GM23248 (cell line): ENCODE data around the gene CORO7. TPM values are rescaled to one million over a fixed set of nuclear protein-coding genes. Genes with fewer than 3 reads are reported as not detected.

Source experiments
- DNase-seq: peaks from one replicate; pipeline ENCODE4 v3.0.0-alpha.2; 2015
- H2AFZ ChIP-seq: fragments of 200-600 bp; sonication (generic); 2 replicates; pipeline ENCODE4 v1.6.1; 2016; ENCODE audit warnings: antibody characterized with exemption
- H3F3A ChIP-seq: fragments of 200-600 bp; sonication (generic); 2 replicates; pipeline ENCODE4 v1.6.1; 2016; ENCODE audit warnings: mild to moderate bottlenecking, antibody characterized with exemption, mixed run types; ENCODE audit not compliant: insufficient read depth
- H3K27ac ChIP-seq: fragments of 200-600 bp; sonication (generic); 2 replicates; pipeline ENCODE4 v1.5.1; 2016; ENCODE audit warnings: mild to moderate bottlenecking
- H3K27me3 ChIP-seq: fragments of 200-600 bp; sonication (generic); replicated peaks from 2 replicates; pipeline ENCODE4 v1.6.1; 2016; ENCODE audit warnings: mild to moderate bottlenecking; ENCODE audit not compliant: insufficient read depth
- H3K36me3 ChIP-seq: fragments of 200-600 bp; sonication (generic); 2 replicates; pipeline ENCODE4 v1.6.1; 2016; ENCODE audit warnings: low read depth, mild to moderate bottlenecking
- H3K4me1 ChIP-seq: fragments of 200-600 bp; sonication (generic); 2 replicates; pipeline ENCODE4 v1.6.1; 2016; ENCODE audit warnings: mild to moderate bottlenecking; ENCODE audit not compliant: insufficient read depth
- H3K4me2 ChIP-seq: fragments of 200-600 bp; sonication (generic); one replicate; pipeline ENCODE4 v1.6.1; 2016; ENCODE audit warnings: mild to moderate bottlenecking; ENCODE audit not compliant: unreplicated experiment
- H3K4me3 ChIP-seq: fragments of 200-600 bp; sonication (generic); 2 replicates; pipeline ENCODE4 v1.5.1; 2016; ENCODE audit warnings: mild to moderate bottlenecking
- H3K79me2 ChIP-seq: fragments of 200-600 bp; sonication (generic); 2 replicates; pipeline ENCODE4 v1.6.1; 2016; ENCODE audit warnings: mild to moderate bottlenecking; ENCODE audit not compliant: insufficient read depth
- H3K9ac ChIP-seq: fragments of 200-600 bp; sonication (generic); 2 replicates; pipeline ENCODE4 v1.6.1; 2016; ENCODE audit warnings: mild to moderate bottlenecking
- H3K9me2 ChIP-seq: fragments of 200-600 bp; sonication (generic); 2 replicates; pipeline ENCODE4 v1.6.1; 2016; ENCODE audit warnings: mixed run types, mild to moderate bottlenecking, moderate library complexity; ENCODE audit not compliant: insufficient read depth
- H3K9me3 ChIP-seq: fragments of 200-600 bp; sonication (generic); one replicate; pipeline ENCODE4 v1.6.1; 2017; ENCODE audit warnings: low read depth
- H4K20me1 ChIP-seq: fragments of 200-600 bp; sonication (generic); 2 replicates; pipeline ENCODE4 v1.6.0; 2016; ENCODE audit not compliant: insufficient read depth
- EZH2 ChIP-seq: fragments of 200-600 bp; sonication (generic); IDR thresholded peaks from 2 replicates; pipeline ENCODE4 v1.6.1; 2018; ENCODE audit warnings: antibody characterized with exemption, mild to moderate bottlenecking; ENCODE audit not compliant: insufficient read depth, poor library complexity, severe bottlenecking
- EZH2phosphoT487 ChIP-seq: fragments of 200-600 bp; sonication (generic); IDR thresholded peaks from 2 replicates; pipeline ENCODE4 v1.6.1; 2018; ENCODE audit warnings: antibody characterized with exemption, moderate library complexity, mild to moderate bottlenecking, low read depth; ENCODE audit not compliant: insufficient read depth
- WGBS, 2 experiments: methylation state at CpG; one replicate each; pipeline ENCODE4 v1.1.6; 2015 to 2017; ENCODE audit warnings: low lambda C conversion rate in 2 of 2, low coverage in 1 of 2; ENCODE audit errors: missing lambda C conversion rate in 2 of 2; 5-methylcytosine and 5-hydroxymethylcytosine counted together
- in situ Hi-C: fragments of 300-500 bp; cut with MboI; formaldehyde crosslinking; loops from 2 replicates; pipeline ENCODE4 v1.15.0; 2020
- polyA plus RNA-seq: library from polyadenylated mRNA; unstranded; fragments of >200 nt; fragmentation: Nextera tagmentation; extraction: Ambion mirVana; gene quantifications from 2 replicates; pipeline ENCODE4 v1.2.1, GENCODE V29; 2016
- total RNA-seq: library from RNA; depleted of rRNA; stranded (reverse); fragments of >200 nt; shearing (Covaris generic); gene quantifications from 2 replicates; pipeline ENCODE4 v1.2.3, GENCODE V29; 2014

Gene CORO7
- total and polyA plus RNA-seq, 2 experiments from 2014 or later, result 7.3 to 13.2 TPM

DNA sequence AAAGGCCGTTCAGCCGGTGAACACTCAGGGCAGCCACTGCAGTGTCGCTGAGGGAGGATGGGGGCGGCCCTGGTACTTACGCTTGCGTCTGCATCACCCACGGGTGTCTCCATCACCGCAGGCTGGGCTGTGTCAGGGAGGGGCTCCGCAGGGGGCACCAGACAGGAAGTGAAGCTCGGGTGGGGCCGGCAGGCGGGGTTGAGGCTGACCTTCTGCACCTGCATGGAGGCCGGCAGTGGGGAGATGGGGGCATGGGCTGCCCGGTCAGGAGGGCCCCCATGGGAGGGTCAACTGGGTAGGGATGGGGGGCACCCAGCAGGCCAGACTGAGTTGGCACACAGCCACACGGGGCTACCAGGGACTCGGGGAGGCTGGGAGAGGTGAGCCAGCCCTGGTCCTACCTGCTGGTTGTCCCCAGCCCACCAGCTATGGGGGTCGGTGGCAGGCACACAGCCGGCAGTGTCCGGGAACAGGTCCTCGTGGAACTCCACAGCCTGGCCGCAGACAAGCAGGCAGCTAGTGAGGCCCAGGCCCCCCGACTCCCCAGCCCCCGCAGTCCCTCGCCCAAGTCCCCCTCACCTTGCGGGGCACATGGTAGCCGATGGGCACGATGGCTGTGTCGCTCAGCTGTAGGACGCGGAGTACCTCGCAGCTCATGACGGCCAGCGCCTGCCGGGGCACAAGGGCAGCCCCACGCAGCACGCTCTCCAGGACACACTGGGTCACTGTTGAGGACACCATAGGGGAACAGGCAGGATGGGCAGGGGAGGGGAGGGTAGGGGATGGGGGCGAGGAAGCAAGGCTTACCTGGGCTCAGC lies 52.0 kb downstream of the CORO7 start:
- H3K9ac ChIP-seq, result no peak overlapping the region
- no peaks in the 10 kb centered on the region for H3K9me2 ChIP-seq
- H3K9me3 ChIP-seq, result no peaks in the 10 kb centered on the region
- peaks cover 9% of the 10 kb centered on the region for H3K4me1 ChIP-seq
- no peaks in the 10 kb centered on the region for H3K36me3 ChIP-seq
- DNase-seq, result no peak
- H2AFZ ChIP-seq, result no peak overlapping the region
- H3K4me2 ChIP-seq, result no peak overlapping the region
- no peaks in the 10 kb centered on the region for H3K79me2 ChIP-seq
- 90 to 97% methylated on average over 19 to 36 of the region's 37 CpGs for WGBS, 2 experiments
- no peak overlapping the region for H3K4me3 ChIP-seq
- H3K27ac ChIP-seq, result no peak overlapping the region
- in situ Hi-C loops, result no loop called here
- TF ChIP-seq EZH2 (no peak), EZH2phosphoT487 (no peak)
- no peaks in the 10 kb centered on the region for H4K20me1 ChIP-seq
- no peaks in the 10 kb centered on the region for H3K27me3 ChIP-seq
- H3F3A ChIP-seq, result 0 out of 2 replicates have a peak, but pooled peaks cover 4% of the 10 kb centered on the region

DNA sequence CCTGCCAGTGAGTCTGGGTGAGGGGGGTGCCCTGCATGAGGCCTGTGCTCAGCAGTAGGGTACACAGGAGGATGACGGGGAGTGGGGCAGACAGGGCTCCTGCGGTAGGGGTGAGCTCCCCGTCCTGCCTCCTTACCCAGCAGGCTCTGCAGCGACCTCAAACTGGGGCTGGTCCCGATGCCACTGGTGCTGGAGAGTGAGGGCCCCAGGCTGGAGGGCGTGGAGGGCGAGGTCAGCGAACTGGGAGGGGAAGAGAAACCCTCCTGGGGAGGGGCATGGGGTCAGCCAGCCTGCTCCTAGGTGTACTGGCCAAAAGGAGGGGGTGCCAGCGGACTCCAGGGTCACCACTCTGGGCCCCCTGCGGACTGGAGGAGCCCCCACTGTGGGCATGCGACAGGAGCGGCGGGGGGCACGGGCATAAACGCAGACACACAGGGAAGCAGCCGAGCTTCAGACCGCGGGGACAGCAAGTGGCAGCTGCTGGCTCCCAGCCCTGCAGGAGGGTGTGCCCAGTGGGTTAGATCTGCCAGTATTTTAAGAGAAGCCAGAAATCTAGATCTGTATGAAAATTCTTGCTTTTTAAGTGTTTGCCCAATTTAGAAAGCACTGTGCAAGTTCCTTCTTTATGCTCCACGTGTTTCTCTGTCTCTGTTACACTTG lies 53.8 kb downstream of the CORO7 start:
- no peak for TF ChIP-seq EZH2phosphoT487
- no peak for TF ChIP-seq EZH2
- in situ Hi-C loops, result no loop called here

DNA sequence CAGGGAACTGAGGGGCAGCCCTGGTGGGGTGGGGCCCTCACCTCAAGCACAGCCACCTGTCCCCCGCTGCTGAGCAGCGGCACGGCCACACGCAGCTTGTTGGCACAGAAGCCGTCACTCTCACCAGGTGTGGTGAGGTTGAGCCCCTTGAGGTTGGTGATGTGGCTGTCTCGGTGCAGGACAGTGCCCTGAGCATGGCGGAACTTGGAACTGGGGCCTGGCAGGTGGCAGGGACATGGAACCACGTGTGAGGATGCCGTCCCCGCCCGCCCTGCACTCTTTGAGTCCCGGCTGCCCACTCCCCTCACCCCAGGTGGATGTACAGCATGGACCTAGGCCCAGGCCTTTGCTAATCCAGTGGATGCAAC lies 54.5 kb downstream of the CORO7 start:
- DNase-seq, result no peak
- H3K4me3 ChIP-seq, result no peak overlapping the region
- H3K9me3 ChIP-seq, result no peaks in the 10 kb centered on the region
- H3K27ac ChIP-seq, result no peak overlapping the region
- H3K36me3 ChIP-seq, result no peaks in the 10 kb centered on the region
- H3K27me3 ChIP-seq, result no peaks in the 10 kb centered on the region
- no peaks in the 10 kb centered on the region for H3K4me1 ChIP-seq
- no peaks in the 10 kb centered on the region for H3F3A ChIP-seq
- WGBS, 2 experiments, result 90 to 91% methylated on average over 11 to 12 of the region's 12 CpGs
- no peak overlapping the region for H3K4me2 ChIP-seq
- no peak for TF ChIP-seq EZH2
- no peak for TF ChIP-seq EZH2phosphoT487
- H3K9ac ChIP-seq, result no peak overlapping the region
- H4K20me1 ChIP-seq, result no peaks in the 10 kb centered on the region
- no peaks in the 10 kb centered on the region for H3K79me2 ChIP-seq
- in situ Hi-C loops, result no loop called here
- H2AFZ ChIP-seq, result no peak overlapping the region
- H3K9me2 ChIP-seq, result no peaks in the 10 kb centered on the region

More for the DNA sequence above, 53.8 kb downstream of the CORO7 start:
- no peaks in the 10 kb centered on the region for H3K9me2 ChIP-seq
- no peak overlapping the region for H3K27ac ChIP-seq
- H3K4me2 ChIP-seq, result no peak overlapping the region
- H3K79me2 ChIP-seq, result no peaks in the 10 kb centered on the region
- no peak overlapping the region for H2AFZ ChIP-seq
- no peak overlapping the region for H3K4me3 ChIP-seq
- H3K27me3 ChIP-seq, result no peaks in the 10 kb centered on the region
- no peak for DNase-seq
- no peak overlapping the region for H3K9ac ChIP-seq
- no peaks in the 10 kb centered on the region for H3F3A ChIP-seq
- no peaks in the 10 kb centered on the region for H3K9me3 ChIP-seq
- no peaks in the 10 kb centered on the region for H4K20me1 ChIP-seq
- H3K4me1 ChIP-seq, result no peaks in the 10 kb centered on the region
- 75 to 79% methylated on average over 18 to 19 of the region's 19 CpGs for WGBS, 2 experiments
- H3K36me3 ChIP-seq, result no peaks in the 10 kb centered on the region

DNA sequence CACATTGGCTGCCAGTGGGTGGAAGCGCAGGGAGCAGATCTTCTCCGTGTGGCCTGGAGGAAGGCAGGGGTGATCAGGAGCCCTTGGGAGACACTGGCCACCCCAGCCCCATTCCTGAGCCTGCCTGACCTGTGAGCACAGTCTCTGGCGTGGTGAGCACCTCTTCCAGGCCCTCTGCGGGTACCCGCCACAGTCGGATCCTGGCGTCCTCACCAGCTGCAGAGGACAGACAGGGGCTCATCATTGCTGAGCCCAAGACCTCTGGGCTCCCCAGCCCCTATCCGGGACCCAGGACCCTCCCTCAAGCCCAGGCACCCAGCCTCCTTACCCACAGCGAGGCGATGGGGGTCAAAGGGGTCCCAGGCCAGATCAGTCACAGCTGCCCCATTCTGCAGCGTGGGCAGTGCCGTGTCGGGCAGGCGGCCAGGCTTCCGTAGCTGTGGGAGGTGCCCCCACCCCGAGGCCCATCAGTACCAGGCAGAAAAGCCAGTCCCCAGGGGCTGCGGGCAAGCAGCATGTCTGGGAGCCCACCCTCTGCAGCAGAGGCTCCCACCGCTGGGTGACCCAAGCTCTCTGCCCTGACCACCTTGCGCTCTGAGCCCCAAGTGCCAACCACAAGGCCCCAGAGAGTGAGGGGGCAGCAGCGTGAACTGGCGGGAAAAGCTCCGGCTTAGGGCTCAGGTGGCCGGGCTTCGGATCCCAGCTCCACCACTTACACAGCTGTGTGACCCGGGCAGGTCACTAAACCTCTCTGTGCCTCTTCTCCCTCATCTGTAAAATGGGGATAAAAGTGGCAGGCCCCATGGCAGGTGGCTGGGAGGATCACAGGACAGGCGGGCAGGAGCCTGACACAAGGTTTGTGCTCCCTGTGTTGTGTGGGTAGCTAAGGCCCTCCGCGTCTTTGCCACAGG lies 55.1 kb downstream of the CORO7 start:
- H3F3A ChIP-seq, result no peaks in the 10 kb centered on the region
- H2AFZ ChIP-seq, result no peak overlapping the region
- no peaks in the 10 kb centered on the region for H3K27me3 ChIP-seq
- no peaks in the 10 kb centered on the region for H3K36me3 ChIP-seq
- no peak overlapping the region for H3K4me3 ChIP-seq
- TF ChIP-seq EZH2phosphoT487, result no peak
- no peaks in the 10 kb centered on the region for H3K79me2 ChIP-seq
- DNase-seq, result no peak
- no peaks in the 10 kb centered on the region for H3K4me1 ChIP-seq
- no peaks in the 10 kb centered on the region for H3K9me3 ChIP-seq
- 96 to 99% methylated on average over 26 of the region's 28 CpGs for WGBS, 2 experiments
- H3K9ac ChIP-seq, result no peak overlapping the region
- in situ Hi-C loops, result no loop called here
- H4K20me1 ChIP-seq, result no peaks in the 10 kb centered on the region
- H3K4me2 ChIP-seq, result no peak overlapping the region
- H3K27ac ChIP-seq, result no peak overlapping the region
- H3K9me2 ChIP-seq, result no peaks in the 10 kb centered on the region
